Glomerular endothelial cell (primary cell): ENCODE measurements around the gene SNX19. TPM values are rescaled to one million over a fixed set of nuclear protein-coding genes. Genes with fewer than 3 reads are reported as not detected.

Experiments used
- DNase-seq: peaks from one replicate; pipeline ENCODE4 v3.0.0-alpha.2; 2011; ENCODE audit warnings: low read depth, low spot score; ENCODE audit errors: extremely low read depth
- total RNA-seq: library from RNA; depleted of rRNA; stranded (reverse); fragments of >200 nt; gene quantifications from 2 replicates; pipeline ENCODE4 v1.2.3, GENCODE V29; 2015

SNX19 gene
- total RNA-seq, 1 donor from 2014 or later: 82.1 TPM

DNA sequence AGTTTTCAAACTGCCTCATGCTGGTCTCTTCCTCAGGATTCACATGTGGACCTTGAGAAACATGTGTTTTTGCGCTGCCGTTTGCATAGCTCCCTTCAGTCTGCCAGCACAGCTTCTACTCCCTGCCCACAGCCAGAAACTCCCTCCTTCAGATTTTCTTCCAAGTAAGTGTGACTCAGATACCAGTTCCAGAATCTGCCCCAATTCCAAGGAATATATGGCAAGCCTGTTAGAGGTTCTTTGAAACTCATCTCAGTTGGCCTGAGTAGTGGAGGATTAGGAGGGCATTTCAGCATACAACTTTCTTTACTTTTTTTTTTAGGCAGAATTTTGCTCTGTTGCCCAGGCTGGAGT is 67.1 kb downstream of the SNX19 start:
- no peak for DNase-seq

DNA sequence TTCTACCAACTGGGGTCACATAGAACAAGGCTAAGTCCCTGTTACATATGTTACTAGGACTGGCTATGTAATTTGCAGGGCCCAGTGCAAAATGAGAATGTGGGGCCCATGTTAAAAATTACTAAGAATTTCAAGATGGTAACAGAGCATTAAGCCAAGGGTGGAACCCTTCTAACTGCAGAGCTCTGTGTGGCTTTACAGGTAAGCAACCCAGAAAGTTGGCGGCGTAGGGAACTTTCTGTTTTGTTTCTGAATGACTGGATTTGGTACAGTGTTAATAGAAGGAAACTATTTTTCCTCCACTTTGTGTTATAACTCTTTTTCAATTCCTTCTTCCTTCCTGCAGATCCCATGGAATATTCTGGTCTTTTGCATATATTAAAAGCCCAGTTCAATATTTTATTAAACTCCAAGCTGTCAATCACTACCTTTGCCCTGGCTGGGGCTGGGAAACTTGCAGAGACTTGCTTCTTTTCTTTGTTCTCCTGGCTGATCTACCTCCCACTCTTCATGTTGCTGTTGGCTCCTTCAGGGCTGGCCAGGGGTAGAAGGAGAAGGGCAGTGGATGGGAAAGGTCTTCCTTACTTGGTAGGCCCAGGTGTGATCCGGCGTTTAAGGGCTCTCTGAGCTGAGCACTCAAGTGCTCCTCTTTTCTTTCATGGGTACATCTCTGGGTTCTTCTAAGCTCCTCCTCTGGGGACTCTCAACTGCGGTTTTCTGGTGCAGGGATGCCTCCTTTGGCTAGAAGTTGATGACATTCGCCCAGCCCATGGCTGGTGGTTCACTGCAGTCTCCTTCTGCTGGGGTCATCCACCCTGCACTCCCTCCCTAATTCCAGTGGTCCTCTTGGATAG is 67.7 kb downstream of the SNX19 start:
- no peak for DNase-seq

DNA sequence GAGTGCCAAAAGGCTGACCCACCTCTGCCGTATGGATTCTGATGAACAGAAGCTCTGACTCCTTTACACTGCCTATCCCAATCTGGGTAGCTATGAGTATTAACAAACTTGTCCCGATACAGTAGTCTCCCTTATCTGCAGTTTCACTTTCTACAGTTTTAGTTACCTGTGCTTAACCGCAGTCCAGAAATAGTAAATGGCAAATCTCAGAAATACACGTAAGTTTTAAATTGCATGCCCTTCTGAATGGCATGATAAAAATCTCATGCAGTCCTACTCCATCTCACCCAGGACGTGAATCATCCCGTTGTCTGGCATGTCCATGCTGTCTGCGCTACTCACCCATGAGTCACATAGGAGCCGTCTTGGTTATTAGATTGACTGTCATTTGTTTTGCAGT is 68.8 kb downstream of the SNX19 start:
- no peak for DNase-seq

DNA sequence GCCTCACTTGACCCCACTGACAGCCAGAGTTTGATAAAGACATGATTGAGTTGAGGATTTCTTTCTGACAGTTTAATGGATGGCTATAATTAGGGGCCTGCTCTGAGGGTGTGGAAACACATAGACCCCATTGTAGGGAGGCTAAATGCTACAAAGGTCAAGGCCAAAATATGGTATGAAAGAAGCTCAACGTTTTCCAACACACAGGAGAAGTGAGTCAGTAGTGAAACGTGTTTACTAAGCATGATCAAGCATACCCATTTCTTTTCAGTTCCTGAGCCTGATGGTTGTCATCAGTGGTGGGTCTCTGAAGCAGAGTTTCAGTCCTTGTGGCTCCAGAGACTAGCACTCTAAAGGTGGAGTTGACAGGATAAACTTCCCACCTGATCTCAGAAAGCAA is 69.7 kb downstream of the SNX19 start:
- DNase-seq: no peak

DNA sequence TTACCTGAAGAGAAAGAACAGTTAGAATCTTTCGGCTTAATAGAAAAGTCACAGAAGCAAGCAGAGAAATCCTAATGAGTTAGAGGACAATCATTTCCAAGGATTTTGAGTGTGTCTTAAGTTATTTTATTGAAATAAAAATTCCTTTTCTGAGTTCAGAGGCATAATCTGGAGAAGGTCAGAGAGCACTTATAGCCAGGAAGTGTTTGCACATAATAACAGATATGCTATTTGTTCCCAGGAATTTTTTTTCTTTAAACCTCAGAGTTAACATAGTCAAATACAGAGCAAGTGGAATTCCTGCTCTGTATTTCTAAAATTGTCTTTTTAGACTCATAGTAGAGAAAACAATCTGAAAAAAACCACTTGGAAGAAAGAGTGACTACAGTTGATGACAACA is 74.3 kb downstream of the SNX19 start:
- no peak for DNase-seq

DNA sequence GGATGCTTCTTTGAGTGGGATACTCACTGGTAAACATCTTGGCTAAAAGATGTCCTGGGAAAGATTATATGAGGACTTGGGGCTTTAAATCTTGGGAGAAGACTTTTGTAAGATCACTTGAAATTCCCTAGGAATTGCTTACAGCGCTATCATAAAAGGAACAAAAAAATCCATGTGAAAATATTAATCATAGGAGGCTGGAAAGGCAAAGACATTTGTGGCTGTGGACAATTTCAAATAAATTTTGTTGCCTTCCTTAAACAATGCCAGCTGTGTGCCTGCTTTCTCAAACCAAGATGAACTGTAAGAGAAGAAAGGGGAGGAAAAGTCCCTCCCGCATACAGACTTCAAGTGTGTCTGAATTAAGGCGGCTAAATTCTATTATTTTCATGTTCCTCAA is 75.6 kb downstream of the SNX19 start:
- DNase-seq: no peak

DNA sequence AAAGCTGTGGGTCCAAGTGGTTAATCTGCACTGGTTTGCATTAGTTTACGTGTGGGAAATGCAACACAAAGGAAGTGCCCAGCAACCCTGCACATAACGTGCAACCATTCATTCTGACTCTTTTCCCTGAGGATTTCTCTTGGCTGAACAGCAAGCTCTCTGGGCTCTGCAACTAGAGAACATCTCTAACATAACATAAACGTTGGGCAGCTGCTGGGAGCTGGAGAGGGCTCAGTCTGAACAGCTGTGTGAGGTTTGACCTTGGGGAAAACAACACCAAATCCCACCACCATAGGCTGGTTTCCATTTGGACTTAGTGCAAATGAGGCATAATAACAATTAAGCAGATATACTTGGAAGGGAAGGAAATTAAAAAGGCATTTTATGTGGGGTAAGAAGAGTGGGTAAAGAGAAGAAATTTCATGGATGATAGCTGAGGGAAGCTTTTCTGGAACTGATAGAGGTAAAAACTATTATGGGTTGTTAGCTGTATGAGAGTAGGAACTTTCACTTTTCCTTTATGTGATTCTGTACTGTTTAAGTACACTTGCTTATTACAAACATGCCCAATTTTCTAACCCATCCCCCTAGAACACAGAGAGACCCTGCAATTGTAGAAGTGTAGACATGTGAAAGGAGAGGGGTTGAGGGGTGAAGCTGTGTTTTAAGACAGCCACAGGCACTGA is 76.2 kb downstream of the SNX19 start:
- DNase-seq: no peak

DNA sequence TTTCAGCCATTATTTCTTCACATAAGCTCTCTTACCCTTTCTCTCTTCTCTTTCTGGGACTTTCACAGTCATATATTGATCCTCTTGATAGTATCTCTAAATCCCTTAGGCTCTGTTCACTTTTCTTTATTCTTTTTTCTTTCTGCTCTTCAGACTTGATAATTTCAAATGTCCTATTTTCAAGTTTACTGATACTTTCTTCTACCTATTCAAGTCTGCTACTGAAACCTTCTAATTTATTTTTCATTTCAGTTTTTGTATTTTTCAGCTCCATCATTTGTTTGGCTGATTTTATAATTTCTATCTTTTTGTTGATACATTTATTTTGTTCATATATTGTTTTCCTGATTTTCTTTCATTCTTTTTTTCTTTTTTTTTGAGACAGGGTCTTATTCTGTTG is 79.1 kb downstream of the SNX19 start:
- DNase-seq: no peak

DNA sequence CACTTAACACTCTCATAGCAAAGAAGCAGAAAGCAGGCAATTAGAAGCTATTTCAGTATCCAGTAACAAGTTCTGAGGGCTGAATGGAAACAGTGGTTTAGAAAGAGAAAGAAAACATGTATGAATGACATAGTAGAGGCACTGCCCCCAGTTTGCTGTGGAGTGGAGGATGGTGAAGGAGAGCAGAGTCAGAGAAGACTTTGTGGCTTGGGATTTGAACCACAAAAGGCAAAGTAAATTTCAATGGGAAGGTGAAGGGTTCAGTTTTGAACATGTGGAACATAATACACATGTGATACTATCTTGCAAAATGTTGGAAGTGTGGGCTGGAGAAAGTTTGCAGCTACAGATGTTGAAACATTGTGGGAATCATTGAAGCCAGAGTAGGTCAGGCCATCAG is 81.4 kb downstream of the SNX19 start:
- no peak for DNase-seq

DNA sequence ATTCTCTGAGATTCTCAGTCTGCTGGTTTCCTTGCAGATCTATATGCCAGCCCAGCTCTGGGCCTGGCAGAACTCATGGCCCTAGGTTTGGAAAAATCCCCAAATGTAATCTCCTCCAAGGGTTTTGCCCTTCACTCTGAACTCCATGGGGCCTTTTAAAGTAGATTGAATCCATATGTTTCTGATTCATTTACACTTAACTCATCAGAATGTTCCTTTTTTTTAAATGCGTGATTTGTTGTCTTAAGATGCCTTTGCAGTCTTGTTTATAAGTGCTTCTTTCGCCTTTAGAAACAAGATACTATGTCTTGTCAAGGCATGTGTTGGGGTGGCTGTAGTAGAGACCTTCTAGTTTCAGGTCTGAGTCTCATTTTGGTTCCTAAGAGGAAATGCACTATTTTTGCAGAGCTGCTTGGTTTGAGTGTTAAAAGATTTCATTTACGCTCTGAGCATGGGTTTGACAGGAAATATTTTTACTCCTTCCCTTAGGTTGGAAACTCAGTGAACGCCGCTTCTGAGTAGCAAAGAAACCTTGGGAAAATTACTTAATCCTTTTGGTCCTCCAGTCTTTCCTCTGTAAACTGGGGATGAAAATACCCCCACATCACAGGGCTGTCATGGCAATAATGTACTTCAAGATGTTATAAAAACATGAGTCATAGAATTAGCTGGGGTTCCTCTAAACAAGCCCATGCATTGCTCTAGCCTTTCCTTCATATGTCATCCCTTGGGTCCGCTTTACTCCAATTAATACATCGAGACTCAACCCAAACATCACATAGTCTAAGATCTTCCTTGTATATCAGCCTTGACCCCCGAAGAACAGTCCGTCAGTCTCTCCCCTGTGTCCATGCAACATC is 83.5 kb downstream of the SNX19 start:
- no peak for DNase-seq

DNA sequence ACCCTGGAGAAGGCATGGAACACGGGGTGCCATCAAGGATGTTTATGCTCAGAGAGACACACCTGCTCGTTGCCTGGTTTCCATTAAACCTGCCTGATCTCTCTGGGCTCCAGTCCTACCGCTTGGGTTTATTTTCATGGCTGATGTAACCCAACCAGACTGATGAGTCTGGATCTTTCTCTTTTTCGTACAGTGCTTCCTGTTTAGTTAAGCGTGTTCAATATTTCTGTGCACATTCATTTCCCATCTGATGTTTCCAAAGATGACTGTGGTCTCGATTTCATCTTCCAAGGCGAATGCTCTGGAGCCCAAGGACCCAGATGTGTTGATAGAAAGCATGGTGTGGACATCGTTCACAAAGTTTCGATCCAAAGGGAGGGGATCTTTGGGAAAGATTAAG is 84.3 kb downstream of the SNX19 start:
- DNase-seq: no peak

DNA sequence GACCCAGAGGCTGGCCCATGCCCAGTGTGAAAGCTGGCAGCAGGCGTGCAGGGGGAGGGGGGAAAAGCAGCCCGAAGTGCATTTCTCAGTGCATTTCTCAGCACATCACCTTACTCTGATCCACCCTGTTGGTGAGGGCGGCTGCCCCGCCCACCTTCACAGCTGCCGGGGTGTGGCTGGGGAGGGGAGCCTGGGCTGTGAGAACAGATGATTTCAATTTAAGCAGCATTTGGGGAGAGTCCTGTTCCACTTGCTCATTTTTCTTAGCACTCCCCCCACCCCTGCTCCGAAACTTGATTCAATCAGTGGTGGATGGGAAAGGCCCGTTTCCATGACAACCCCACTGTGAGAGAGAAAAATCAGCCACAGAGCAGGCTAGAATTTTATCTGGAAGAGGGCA is 84.8 kb downstream of the SNX19 start:
- DNase-seq: no peak

DNA sequence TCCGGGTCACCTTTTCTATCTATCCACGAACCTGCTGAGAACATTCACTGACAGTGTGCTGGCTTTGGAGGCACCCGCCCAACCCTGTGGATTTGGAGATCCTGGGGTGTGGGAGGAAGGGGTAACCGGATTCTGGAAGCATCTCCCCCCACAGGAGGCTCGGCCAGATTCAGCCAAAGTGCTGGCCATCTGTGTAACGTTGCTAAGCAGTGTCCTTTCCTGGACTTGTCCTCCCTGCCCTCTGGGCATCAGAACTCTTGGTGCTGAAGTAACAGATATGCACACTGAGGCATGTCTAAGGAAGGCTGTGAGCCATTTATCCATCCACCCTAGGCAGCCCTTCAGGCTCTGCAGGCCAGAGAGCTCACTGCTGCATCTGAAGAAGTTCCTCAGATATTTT is 85.7 kb downstream of the SNX19 start:
- no peak for DNase-seq

DNA sequence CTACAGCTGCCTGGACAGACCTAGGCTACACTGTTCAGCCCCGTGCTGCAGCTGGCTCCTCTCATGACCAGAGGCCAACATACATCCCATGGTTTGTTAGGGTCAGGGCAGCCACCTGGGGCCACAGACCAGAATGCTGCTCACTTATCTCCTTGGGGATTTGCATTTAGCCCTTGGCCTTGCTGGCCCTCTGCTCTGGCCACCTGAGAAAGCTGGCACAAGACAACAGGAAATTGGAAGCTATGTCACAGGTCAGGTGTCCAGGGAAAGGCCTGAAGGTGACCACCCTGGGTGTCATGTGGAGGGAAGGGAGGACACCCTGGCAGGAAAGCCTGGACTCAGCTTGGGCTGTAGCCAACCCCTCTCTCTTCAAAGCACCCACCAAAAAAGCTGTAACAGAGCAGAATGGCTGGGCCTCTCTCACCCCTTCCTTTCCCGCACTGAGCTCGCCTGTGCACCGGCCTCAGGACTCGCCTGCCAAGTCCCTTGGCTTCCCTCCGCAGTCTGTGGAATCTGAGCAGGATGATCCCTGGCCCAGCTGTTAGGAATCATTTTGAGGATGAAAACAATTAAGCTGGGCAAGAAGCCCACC is 86.3 kb downstream of the SNX19 start:
- DNase-seq: no peak

DNA sequence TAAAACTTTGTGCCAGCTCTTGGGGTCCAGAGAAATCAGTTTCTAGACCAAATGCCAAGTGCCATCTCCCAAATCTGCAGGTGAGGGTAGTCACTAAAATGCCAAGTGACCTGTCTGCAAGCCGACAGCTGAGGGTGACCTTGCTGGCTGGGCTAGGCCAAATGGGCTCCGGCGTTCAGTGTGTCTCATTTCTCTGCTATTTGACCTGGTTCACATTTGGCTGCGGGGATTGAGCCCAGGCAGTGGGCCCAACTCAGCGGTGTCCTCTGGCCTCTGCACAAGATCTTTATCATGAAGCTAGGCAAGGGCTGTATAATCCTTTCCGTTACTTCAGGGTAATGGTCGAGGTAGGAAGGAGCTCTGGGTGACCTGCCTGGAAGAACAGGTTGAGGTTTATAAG is 87.5 kb downstream of the SNX19 start:
- DNase-seq: no peak

DNA sequence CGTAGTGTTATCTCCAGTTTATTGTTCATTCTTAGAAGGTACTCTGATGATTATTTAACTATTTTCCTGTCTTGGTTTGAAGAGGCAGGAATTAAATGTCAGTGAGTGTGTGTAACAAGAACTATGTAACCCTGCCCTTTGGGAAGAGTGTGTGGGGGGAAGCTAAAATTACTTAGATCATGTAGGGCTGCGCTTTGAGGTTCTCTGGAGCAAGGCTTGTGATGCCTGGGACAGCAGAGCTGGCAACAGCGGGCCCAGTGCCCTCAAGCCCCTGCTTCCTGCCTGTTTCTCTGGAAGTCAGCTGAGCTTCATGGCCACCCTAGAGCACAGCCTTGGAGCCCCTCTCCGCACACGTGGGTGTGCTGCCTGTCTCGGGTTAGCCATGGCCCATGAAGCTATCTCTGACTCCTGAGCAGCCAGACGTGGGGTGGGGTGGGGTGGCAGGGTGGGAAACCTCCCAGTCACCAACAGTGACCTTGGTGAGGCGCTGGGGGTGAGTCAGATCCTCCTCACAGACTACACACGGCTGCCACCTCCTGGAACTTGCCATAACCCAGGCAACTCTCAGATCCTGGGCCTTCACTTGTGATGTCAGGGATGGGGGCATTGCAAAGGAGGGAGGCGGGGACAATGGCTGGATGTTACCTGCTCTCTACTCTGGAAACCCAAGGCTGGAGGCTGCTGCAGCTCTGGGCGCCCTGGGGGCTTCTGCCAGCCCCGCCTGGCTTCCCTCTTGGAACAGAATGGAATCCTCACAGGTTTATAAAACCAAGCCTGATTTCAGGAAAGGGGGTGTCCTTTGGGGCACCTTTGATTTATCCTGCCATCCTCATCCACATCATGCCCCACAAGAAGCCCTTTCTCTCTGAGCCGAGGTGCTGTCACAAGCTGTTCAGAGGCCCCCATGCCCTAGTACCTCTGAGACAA is 88.6 kb downstream of the SNX19 start:
- DNase-seq: no peak

DNA sequence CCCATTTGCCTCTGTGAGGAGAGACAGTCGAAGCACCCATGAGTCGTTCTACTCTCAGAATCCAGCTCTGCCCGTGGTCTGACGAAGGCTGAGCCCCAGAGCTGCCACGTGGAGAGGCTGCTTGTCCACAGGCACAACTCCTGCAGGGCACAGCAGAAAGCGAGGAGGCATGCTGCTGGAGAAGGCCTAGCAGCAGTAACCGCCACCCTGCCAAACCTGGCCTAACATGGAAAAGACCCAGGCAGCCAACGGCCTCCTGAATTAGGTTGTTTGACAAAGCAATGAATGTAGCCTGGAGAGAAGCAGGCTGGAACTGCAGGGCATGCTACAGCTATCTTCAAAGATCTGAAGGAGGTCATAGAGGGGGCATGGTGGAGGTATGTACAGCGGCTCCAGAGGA is 89.7 kb downstream of the SNX19 start:
- DNase-seq: no peak

DNA sequence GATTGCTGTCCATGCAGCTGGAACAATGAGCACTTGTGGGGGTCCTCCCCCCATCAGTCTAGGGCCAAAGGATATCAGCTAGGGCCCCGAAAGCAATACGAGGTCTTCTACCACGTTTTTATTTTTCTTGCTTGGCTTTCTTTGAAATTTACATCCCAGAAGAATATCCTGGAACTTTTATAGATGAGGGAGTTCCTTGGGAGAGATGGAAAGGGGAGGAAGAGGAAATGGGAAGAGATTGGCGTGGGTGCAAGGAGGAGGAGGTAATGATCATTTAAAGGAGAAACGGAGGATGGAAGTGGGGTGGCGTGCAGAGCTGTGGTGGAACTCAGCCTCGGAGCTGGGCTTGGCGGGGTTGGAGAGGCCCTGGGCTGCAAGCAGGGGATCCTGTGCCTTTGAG is 90.3 kb downstream of the SNX19 start:
- DNase-seq: no peak

DNA sequence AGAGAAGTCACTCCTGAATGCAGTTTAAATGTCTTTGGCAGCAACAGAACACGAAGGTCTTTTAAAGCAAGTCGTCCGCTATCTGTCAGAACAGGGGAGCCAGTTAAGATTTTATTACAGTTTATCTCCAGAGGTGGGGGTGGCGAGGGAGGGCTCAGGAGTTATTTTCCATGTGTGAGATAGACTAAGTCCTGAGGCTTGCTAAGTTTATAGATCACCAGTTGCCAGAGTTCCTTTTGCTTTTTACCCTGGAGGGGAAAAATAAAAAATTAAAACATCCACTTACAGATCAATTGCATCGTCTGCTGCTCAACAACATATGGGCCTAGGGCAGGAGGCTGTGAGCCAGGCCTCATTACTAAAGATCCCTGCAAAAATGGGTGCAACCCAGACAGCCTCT is 90.7 kb downstream of the SNX19 start:
- no peak for DNase-seq
